Tibial nerve (tissue), 4 donors: ENCODE results near the gene CHST13. TPM values are rescaled to one million over a fixed set of nuclear protein-coding genes. Genes with fewer than 3 reads are reported as not detected.

ENCODE experiments used
- DNase-seq, 2 donors: peaks; one replicate each; pipeline ENCODE4 v3.0.0-alpha.2; 2019; ENCODE audit warnings: low spot score in 2 of 2
- H3K27ac ChIP-seq, 4 donors: fragments of 200-600 bp; sonication (generic) in 3 of 4; one replicate each; pipeline ENCODE4 v1.5.1; 2017 to 2019; ENCODE audit warnings: mild to moderate bottlenecking in 1 of 4
- H3K27me3 ChIP-seq, 2 donors: fragments of 200-600 bp; sonication (generic) in 1 of 2; one replicate each; pipeline versions ENCODE4 v1.5.1 to v1.6.0; 2017 to 2019
- H3K36me3 ChIP-seq, 3 donors: fragments of 200-600 bp; sonication (generic); one replicate each; pipeline ENCODE4 v1.5.1; 2018 to 2019
- H3K4me1 ChIP-seq, 4 donors: fragments of 200-600 bp; sonication (generic) in 3 of 4; one replicate each; pipeline ENCODE4 v1.5.1; 2017 to 2019
- H3K4me3 ChIP-seq, 4 donors: fragments of 200-600 bp; sonication (generic) in 3 of 4; one replicate each; pipeline ENCODE4 v1.5.1; 2017 to 2019; ENCODE audit warnings: mild to moderate bottlenecking in 1 of 4, moderate library complexity in 1 of 4
- H3K9me3 ChIP-seq, 4 donors: fragments of 200-600 bp; sonication (generic) in 3 of 4; one replicate each; pipeline ENCODE4 v1.5.1; 2017 to 2019
- CTCF ChIP-seq, 5 experiments: fragments of 200-600 bp in 3 of 5; fragments of 450-650 bp in 2 of 5; sonication (generic) in 3 of 5; IDR thresholded peaks; one replicate each; pipeline ENCODE4 v1.5.1; 2016 to 2019; ENCODE audit warnings: antibody characterized with exemption in 5 of 5, mild to moderate bottlenecking in 3 of 5, moderate library complexity in 2 of 5
- EP300 ChIP-seq, 2 donors: sonication (generic); formaldehyde crosslinking; IDR thresholded peaks; one replicate each; pipeline ENCODE4 v1.6.1; 2017; ENCODE audit warnings: antibody characterized with exemption in 2 of 2, mild to moderate bottlenecking in 1 of 2
- POLR2A ChIP-seq, 2 donors: fragments of 450-650 bp; IDR thresholded peaks; one replicate each; pipeline ENCODE4 v1.6.1; 2017; ENCODE audit warnings: antibody characterized with exemption in 2 of 2, mild to moderate bottlenecking in 2 of 2, moderate library complexity in 2 of 2
- WGBS, 2 donors: methylation state at CpG; one replicate each; pipeline ENCODE4 v1.1.5; 2018; 5-methylcytosine and 5-hydroxymethylcytosine counted together
- total RNA-seq, 4 donors: library from RNA; depleted of rRNA; stranded (reverse); fragments of >200 nt; gene quantifications; one replicate each; pipeline ENCODE4 v1.1.0, GENCODE V29; 2016

CHST13 gene
- total RNA-seq, 4 donors from 2014 or later: 1.0 to 7.2 (median 1.1) TPM; not detected in 1

GRCh38 chr3:126549861-126550487 lies 26.0 kb downstream of the CHST13 start:
- H3K36me3 ChIP-seq: no peaks in the 10 kb centered on the region
- H3K27ac ChIP-seq: no peak overlapping the region
- H3K27me3 ChIP-seq: no peaks in the 10 kb centered on the region
- H3K9me3 ChIP-seq: no peaks in the 10 kb centered on the region
- no peak overlapping the region for H3K4me3 ChIP-seq
- 70 to 74% methylated on average over 12 of the region's 12 CpGs for WGBS, 2 donors
- DNase-seq: no peak
- peaks cover 0 to 7% (median 0%) of the 10 kb centered on the region in 4 donors for H3K4me1 ChIP-seq
- no peak for TF ChIP-seq EP300 (IDR thresholded peaks at IDR 0.05)
- no peak for TF ChIP-seq CTCF (IDR thresholded peaks at IDR 0.05)
- TF ChIP-seq POLR2A (IDR thresholded peaks at IDR 0.05): no peak

GRCh38 chr3:126550488-126551051 lies 26.6 kb downstream of the CHST13 start:
- H3K4me1 ChIP-seq: peaks cover 0 to 7% (median 0%) of the 10 kb centered on the region in 4 donors
- no peaks in the 10 kb centered on the region for H3K27me3 ChIP-seq
- no peaks in the 10 kb centered on the region for H3K9me3 ChIP-seq
- no peak for DNase-seq
- TF ChIP-seq EP300 (IDR thresholded peaks at IDR 0.05) (no peak), POLR2A (IDR thresholded peaks at IDR 0.05) (no peak), CTCF (IDR thresholded peaks at IDR 0.05) (no peak)
- no peaks in the 10 kb centered on the region for H3K36me3 ChIP-seq
- WGBS, 2 donors: 73 to 74% methylated on average over 11 of the region's 11 CpGs
- H3K4me3 ChIP-seq: no peak overlapping the region
- no peak overlapping the region for H3K27ac ChIP-seq

GRCh38 chr3:126551121-126551838 lies 27.3 kb downstream of the CHST13 start:
- H3K9me3 ChIP-seq: no peaks in the 10 kb centered on the region
- no peaks in the 10 kb centered on the region for H3K36me3 ChIP-seq
- H3K4me3 ChIP-seq: no peak overlapping the region
- H3K27ac ChIP-seq: no peak overlapping the region
- no peak for DNase-seq
- H3K27me3 ChIP-seq: no peaks in the 10 kb centered on the region
- WGBS, 2 donors: 56 to 67% methylated on average over 9 to 13 of the region's 13 CpGs
- TF ChIP-seq EP300 (IDR thresholded peaks at IDR 0.05): no peak
- no peak for TF ChIP-seq CTCF (IDR thresholded peaks at IDR 0.05)
- no peak for TF ChIP-seq POLR2A (IDR thresholded peaks at IDR 0.05)
- peaks cover 0 to 7% (median 0%) of the 10 kb centered on the region in 4 donors for H3K4me1 ChIP-seq

- 76 to 77% methylated on average over 9 to 13 of the region's 17 CpGs for WGBS, 2 donors
- no peak for DNase-seq
- TF ChIP-seq CTCF (IDR thresholded peaks at IDR 0.05) (no peak), EP300 (IDR thresholded peaks at IDR 0.05) (no peak)
- Histone ChIP-seq H3K4me1 (peaks cover 0 to 7% (median 0%) of the 10 kb centered on the region in 4 donors), H3K27ac (no peak overlapping the region), H3K36me3 (no peaks in the 10 kb centered on the region), H3K4me3 (no peak overlapping the region), H3K9me3 (no peaks in the 10 kb centered on the region), H3K27me3 (no peaks in the 10 kb centered on the region)
Measured at GRCh38 chr3:126551839-126552687, 28.1 kb downstream of the CHST13 start.
